Measurements from ENCODE around the gene SSR1.

DNA sequence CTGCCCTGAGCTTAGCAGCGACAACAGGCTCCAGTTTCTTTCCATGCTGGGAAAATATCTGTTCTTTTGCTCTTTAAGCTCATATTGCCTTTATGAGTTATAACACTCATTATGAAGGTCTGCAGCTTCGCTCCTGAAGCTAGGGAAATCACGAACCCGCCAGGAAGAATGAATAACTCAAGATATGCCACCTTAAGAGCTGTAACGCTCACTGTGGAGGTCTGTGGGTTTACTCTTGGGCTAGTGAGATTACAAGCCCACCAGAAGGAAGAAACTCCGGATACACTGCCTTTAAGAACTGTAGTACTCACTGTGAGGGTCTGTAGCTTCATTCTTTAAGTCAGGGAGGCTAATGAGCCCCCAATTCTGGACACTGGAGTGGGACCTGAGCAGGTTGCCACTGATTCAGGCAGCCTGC, 3.0 kb upstream of the SSR1 start:
- TF ChIP-seq CTCF (IDR thresholded peaks at IDR 0.05; ENCODE audit: insufficient read depth, low read length) (no peak), POLR2AphosphoS5 (IDR thresholded peaks at IDR 0.05; ENCODE audit: low read depth) (no peak)
- TF ChIP-seq, protein P1, sequence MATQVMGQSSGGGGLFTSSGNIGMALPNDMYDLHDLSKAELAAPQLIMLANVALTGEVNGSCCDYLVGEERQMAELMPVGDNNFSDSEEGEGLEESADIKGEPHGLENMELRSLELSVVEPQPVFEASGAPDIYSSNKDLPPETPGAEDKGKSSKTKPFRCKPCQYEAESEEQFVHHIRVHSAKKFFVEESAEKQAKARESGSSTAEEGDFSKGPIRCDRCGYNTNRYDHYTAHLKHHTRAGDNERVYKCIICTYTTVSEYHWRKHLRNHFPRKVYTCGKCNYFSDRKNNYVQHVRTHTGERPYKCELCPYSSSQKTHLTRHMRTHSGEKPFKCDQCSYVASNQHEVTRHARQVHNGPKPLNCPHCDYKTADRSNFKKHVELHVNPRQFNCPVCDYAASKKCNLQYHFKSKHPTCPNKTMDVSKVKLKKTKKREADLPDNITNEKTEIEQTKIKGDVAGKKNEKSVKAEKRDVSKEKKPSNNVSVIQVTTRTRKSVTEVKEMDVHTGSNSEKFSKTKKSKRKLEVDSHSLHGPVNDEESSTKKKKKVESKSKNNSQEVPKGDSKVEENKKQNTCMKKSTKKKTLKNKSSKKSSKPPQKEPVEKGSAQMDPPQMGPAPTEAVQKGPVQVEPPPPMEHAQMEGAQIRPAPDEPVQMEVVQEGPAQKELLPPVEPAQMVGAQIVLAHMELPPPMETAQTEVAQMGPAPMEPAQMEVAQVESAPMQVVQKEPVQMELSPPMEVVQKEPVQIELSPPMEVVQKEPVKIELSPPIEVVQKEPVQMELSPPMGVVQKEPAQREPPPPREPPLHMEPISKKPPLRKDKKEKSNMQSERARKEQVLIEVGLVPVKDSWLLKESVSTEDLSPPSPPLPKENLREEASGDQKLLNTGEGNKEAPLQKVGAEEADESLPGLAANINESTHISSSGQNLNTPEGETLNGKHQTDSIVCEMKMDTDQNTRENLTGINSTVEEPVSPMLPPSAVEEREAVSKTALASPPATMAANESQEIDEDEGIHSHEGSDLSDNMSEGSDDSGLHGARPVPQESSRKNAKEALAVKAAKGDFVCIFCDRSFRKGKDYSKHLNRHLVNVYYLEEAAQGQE (IDR thresholded peaks at IDR 0.05; ENCODE audit: insufficient replicate concordance, low read depth) = no peak

Measured in HL-60 (cell line).